A549 (cell line): ENCODE results near the gene IFT88.

Experiments used
- PBX3 ChIP-seq: IDR thresholded peaks from 2 replicates; pipeline ENCODE4 v1.6.1; 2012
- POLR2A ChIP-seq: IDR thresholded peaks from 2 replicates; pipeline ENCODE4 v1.6.1; 2012; ENCODE audit warnings: mild to moderate bottlenecking, low read length
- RAD21 ChIP-seq, 2 experiments: fragments of >200 bp in 1 of 2; sonication (Bioruptor Twin) in 1 of 2; formaldehyde crosslinking in 1 of 2; IDR thresholded peaks in 1 of 2; conservative IDR thresholded peaks in 1 of 2; 2 replicates in 1 of 2; 3 replicates in 1 of 2; pipeline ENCODE4 v1.6.1; 2012 to 2018; ENCODE audit warnings: inconsistent platforms in 1 of 2
- REST ChIP-seq: fragments of 200-600 bp; sonication (generic); IDR thresholded peaks from 2 replicates; pipeline ENCODE4 v1.6.1; 2016; ENCODE audit warnings: antibody characterized with exemption, mild to moderate bottlenecking, moderate library complexity
- RFX5 ChIP-seq: fragments of 450-650 bp; IDR thresholded peaks from 2 replicates; pipeline ENCODE4 v1.7.1; 2014; ENCODE audit warnings: antibody characterized with exemption, mild to moderate bottlenecking, moderate library complexity
- TF ChIP-seq, protein P1 (sequence below): fragments of >200 bp; sonication (Bioruptor Twin); formaldehyde crosslinking; IDR thresholded peaks from 3 replicates; pipeline ENCODE4 v1.5.1; 2016

DNA sequence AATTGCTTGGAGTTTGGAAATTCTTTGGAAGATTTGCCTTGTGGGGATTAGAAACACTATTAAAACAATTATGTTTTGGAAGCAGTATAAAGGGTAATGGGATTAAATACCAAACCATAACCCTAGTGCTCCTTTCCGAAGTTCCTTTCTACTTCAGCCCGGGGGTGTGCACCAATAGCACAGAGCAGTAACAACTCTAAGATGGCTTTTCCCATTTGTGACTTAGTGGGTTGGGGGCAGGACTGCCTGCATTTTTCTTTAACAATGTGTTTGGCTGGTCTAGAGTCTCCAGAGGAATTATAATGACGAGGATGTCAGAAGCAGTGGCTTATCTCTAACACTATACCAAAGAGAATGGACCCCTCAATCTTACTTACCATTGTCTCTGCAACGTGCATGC is 124.7 kb downstream of the IFT88 start:
- TF ChIP-seq PBX3 (no peak), RFX5 (no peak), REST (no peak), POLR2A (no peak), RAD21 (conservative IDR thresholded peaks at IDR 0.05 in 1 of 2, IDR thresholded peaks at IDR 0.05 in 1 of 2) (no peak)
- TF ChIP-seq, protein P1, sequence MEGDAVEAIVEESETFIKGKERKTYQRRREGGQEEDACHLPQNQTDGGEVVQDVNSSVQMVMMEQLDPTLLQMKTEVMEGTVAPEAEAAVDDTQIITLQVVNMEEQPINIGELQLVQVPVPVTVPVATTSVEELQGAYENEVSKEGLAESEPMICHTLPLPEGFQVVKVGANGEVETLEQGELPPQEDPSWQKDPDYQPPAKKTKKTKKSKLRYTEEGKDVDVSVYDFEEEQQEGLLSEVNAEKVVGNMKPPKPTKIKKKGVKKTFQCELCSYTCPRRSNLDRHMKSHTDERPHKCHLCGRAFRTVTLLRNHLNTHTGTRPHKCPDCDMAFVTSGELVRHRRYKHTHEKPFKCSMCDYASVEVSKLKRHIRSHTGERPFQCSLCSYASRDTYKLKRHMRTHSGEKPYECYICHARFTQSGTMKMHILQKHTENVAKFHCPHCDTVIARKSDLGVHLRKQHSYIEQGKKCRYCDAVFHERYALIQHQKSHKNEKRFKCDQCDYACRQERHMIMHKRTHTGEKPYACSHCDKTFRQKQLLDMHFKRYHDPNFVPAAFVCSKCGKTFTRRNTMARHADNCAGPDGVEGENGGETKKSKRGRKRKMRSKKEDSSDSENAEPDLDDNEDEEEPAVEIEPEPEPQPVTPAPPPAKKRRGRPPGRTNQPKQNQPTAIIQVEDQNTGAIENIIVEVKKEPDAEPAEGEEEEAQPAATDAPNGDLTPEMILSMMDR, result no peak
